Measurements from ENCODE around the gene SRGAP1.

The SRGAP1 gene

GRCh38 chr12:63885401-63885800 is 40.9 kb downstream of the SRGAP1 start:
- DNase-seq (ENCODE audit: extremely low read depth, low read depth) = no peak
- TF ChIP-seq CTCF (IDR thresholded peaks at IDR 0.05; ENCODE audit: low read depth, low read length) = no peak

- no peak for TF ChIP-seq CTCF (IDR thresholded peaks at IDR 0.05; ENCODE audit: low read depth, low read length)
- DNase-seq (ENCODE audit: extremely low read depth, low read depth) = no peak
Observed at GRCh38 chr12:63888908-63889635, 44.6 kb downstream of the SRGAP1 start.

DNA sequence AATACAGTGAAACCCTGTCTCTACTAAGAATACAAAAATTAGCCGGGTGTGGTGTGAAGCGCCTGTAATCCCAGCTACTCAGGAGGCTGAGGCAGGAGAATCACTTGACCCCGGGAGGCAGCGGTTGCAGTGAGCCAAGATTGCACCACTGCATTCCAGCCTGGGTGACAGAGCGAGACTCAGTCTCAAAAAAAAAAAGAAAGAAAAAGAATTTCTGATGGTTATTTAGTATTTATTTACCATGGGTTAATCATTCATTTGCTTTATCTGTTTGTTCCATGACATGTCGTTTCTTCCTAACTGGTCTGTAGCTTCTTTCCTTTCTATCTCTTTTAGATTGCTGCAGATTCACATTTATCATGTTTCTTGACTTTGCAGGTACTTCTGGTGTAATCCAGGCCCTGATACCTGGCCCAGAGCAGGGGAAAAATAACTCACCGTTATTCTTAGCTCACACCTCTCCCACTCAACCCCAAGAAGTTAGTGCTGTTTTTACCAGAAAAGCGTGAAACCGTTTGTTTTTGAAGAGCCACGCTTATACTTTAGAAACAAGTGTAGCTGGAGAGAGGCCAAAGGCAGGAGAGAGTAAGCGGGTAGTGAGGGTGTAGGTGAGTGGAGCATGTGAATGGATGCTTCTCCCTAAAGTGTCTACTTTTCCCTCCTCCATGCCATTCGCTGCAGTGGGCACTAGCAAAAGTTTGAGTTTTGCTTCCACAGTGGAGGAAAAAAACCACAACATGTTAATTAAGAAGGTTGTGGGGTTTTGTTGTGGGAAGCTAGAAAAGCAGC is 45.4 kb downstream of the SRGAP1 start:
- DNase-seq (ENCODE audit: extremely low read depth, low read depth) = no peak
- no peak for TF ChIP-seq CTCF (IDR thresholded peaks at IDR 0.05; ENCODE audit: low read depth, low read length)

DNA sequence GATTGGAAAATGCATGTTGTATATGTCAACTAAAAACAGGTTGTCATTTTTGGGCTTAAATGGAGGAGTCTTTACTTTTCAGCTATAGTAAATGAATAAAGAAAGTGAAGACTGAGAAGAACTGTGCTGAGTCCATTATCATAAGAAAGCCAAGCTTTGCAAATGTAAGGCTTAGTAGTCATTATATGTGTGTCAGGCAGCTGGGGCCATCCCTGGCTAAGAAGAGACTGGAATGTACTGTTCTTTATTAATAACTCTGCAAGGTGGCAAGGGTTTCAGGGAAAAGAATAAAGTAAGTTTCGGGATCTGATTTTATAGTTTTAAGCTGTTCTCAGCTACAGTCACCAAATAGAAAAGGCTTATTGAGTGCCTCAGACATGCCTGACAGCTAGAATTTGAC is 48.7 kb downstream of the SRGAP1 start:
- no peak for TF ChIP-seq CTCF (IDR thresholded peaks at IDR 0.05; ENCODE audit: low read depth, low read length)

DNA sequence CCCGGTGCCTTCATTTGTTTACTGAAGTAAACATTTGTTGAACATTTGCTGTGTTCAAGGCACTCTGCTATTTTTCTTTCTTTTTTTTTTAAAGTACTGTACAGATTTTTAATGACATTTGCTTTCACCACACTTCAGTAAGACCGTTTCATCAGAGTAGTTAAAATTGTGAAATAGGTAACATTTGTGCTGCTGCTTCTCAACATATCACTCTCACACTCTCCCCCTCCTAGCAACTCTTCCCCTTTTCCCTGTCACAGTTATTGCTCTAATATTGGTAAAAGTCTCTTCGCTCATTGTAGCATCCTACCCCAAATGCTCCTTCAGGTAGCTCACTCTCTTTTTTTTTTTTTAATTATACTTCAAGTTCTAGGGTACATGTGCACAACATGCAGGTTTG is 49.6 kb downstream of the SRGAP1 start:
- DNase-seq (ENCODE audit: extremely low read depth, low read depth) = no peak
- no peak for TF ChIP-seq CTCF (IDR thresholded peaks at IDR 0.05; ENCODE audit: low read depth, low read length)

More for the DNA sequence above, 48.7 kb downstream of the SRGAP1 start:
- no peak for DNase-seq (ENCODE audit: extremely low read depth, low read depth)

DNA sequence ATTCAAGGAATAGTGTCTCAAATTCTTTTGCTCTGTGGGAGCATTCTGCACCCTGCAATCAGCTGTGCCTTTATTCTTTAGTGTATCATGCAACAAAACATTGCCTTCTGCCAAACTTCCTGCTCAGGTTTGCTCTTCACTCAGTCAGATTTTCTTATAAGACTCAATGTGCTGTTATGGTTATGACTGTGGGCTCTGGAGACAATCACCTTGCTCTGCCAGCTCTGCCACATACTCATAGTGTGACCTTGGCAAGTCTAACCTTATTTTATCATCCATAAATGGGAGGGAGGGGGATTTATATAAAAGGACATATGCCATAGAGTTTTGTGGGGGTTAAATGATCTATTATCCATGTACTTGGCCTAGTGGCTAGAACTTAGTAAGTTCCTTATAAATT is 51.3 kb downstream of the SRGAP1 start:
- no peak for DNase-seq (ENCODE audit: extremely low read depth, low read depth)
- no peak for TF ChIP-seq CTCF (IDR thresholded peaks at IDR 0.05; ENCODE audit: low read depth, low read length)

GRCh38 chr12:63897931-63898330 is 53.4 kb downstream of the SRGAP1 start:
- no peak for TF ChIP-seq CTCF (IDR thresholded peaks at IDR 0.05; ENCODE audit: low read depth, low read length)
- DNase-seq (ENCODE audit: extremely low read depth, low read depth) = no peak
